K562 (cell line): Measurements from ENCODE around the gene SLC49A4. TPM values are rescaled to one million over a fixed set of nuclear protein-coding genes. Genes with fewer than 3 reads are reported as not detected.

ENCODE experiments used
- CTBP1 ChIP-seq: fragments of 450-650 bp; IDR thresholded peaks from 2 replicates; pipeline ENCODE4 v1.6.1; 2016; ENCODE audit warnings: borderline replicate concordance
- CTCFL ChIP-seq: IDR thresholded peaks from 2 replicates; pipeline ENCODE4 v1.6.1; 2011; ENCODE audit warnings: borderline replicate concordance, low read depth, mild to moderate bottlenecking, moderate library complexity, low read length; ENCODE audit not compliant: insufficient read depth, poor library complexity, severe bottlenecking
- ELF1 ChIP-seq: fragments of 200-800 bp; sonication (Bioruptor generic); IDR thresholded peaks from 2 replicates; pipeline ENCODE4 v1.6.1; 2016; ENCODE audit warnings: missing genetic modification characterization, missing compliant biosample characterization
- HNRNPH1 ChIP-seq: fragments of 200-400 bp; formaldehyde crosslinking; optimal IDR thresholded peaks from 2 replicates; pipeline ENCODE3; 2017; ENCODE audit warnings: low read depth, mild to moderate bottlenecking, low read length, moderate library complexity
- IRF2 ChIP-seq: sonication (generic); formaldehyde crosslinking; IDR thresholded peaks from 2 replicates; pipeline ENCODE4 v1.8.1; 2022; ENCODE audit warnings: mild to moderate bottlenecking, missing genetic modification reagents
- MAFF ChIP-seq: IDR thresholded peaks from 2 replicates; pipeline ENCODE4 v1.6.1; 2012; ENCODE audit warnings: low read length, improper control_type of control experiment
- MAX ChIP-seq: sonication (generic); formaldehyde crosslinking; IDR thresholded peaks from 2 replicates; pipeline ENCODE4 v1.9.0; 2022; ENCODE audit warnings: mild to moderate bottlenecking, missing genetic modification reagents
- RAD21 ChIP-seq, 2 experiments: fragments of 250-450 bp in 1 of 2; fragments of 450-650 bp in 1 of 2; sonication (Bioruptor Pico) in 1 of 2; formaldehyde crosslinking in 1 of 2; IDR thresholded peaks in 1 of 2; conservative IDR thresholded peaks in 1 of 2; 2 replicates each; pipeline versions ENCODE4 v1.4.0 to v1.8.0; 2020 to 2022; ENCODE audit warnings: mild to moderate bottlenecking in 2 of 2, moderate library complexity in 1 of 2
- SAFB ChIP-seq: fragments of 200-400 bp; formaldehyde crosslinking; IDR thresholded peaks from 2 replicates; pipeline ENCODE4 v1.6.1; 2017; ENCODE audit warnings: low read depth, low read length, borderline replicate concordance
- UBTF ChIP-seq, 2 experiments: IDR thresholded peaks; 2 replicates each; pipeline ENCODE4 v1.6.1; 2012; ENCODE audit warnings: improper control_type of control experiment in 2 of 2, low read depth in 2 of 2, low read length in 2 of 2, borderline replicate concordance in 1 of 2
- ZMIZ1 ChIP-seq, 2 experiments: fragments of 150-350 bp in 1 of 2; IDR thresholded peaks; 2 replicates each; pipeline ENCODE4 v1.6.1; 2012 to 2016; ENCODE audit warnings: low read depth in 2 of 2, low read length in 2 of 2, mild to moderate bottlenecking in 1 of 2, moderate library complexity in 1 of 2
- ZNF12 ChIP-seq: sonication (generic); formaldehyde crosslinking; IDR thresholded peaks from 2 replicates; pipeline ENCODE4 v1.4.0; 2020; ENCODE audit warnings: mild to moderate bottlenecking, missing genetic modification reagents
- ZNF239 ChIP-seq: fragments of 250-450 bp; sonication (Bioruptor Pico); IDR thresholded peaks from 2 replicates; pipeline ENCODE4 v1.4.0; 2020; ENCODE audit warnings: mild to moderate bottlenecking
- polyA plus RNA-seq, 8 experiments: library from polyadenylated mRNA; depleted of rRNA in 4 of 8; stranded (reverse) in 5 of 8; unstranded in 3 of 8; fragments of >200 nt; fragmentation: Nextera tagmentation in 2 of 8; fragmentation: Illumina TruSeq in 1 of 8; extraction: Ambion mirVana in 2 of 8; extraction: Trizol in 1 of 8; gene quantifications; 2 replicates each; pipeline versions ENCODE4 v1.2.1 to v1.2.3, GENCODE V29; 2011 to 2014; ENCODE audit warnings: inconsistent platforms in 1 of 8, missing spikeins in 1 of 8
- total RNA-seq, 7 experiments: library from RNA; depleted of rRNA in 6 of 7; stranded (reverse); fragments of >200 nt in 6 of 7; fragmentation: Illumina TruSeq in 2 of 7; extraction: Trizol in 2 of 7; gene quantifications; 2 replicates each; pipeline versions ENCODE4 v1.2.1 to v1.2.3, GENCODE V29; 2011 to 2021; ENCODE audit warnings: low replicate concordance in 1 of 7

SLC49A4 gene
- total and polyA plus RNA-seq, 9 of the 15 experiments (the other 6 are each of a cell fraction or from before 2014, with no cell fraction given) = 0.15 to 1.3 (median 0.83) TPM

GRCh38 chr3:122921791-122922651 is 127.2 kb downstream of the SLC49A4 start (continued):
- TF ChIP-seq ZMIZ1 (IDR thresholded peaks at IDR 0.05; ENCODE audit: low read depth in 2 of 2, low read length in 2 of 2) (no peak), ELF1 (no peak), CTBP1 (peak; percentile 41; the same call in 1 of the 2 replicates), RAD21 (CRISPR knock-in tag; conservative IDR thresholded peaks at IDR 0.05 in 1 of 2, IDR thresholded peaks at IDR 0.05 in 1 of 2) (peak in 1 of 2 experiments; percentile 39; a peak in 1 of 4 replicates), ZNF239 (CRISPR knock-in tag) (no peak), MAFF (no peak), MAX (CRISPR knock-in tag) (0 out of 2 replicates have a peak, but pooled peaks have one; percentile 6), SAFB (0 out of 2 replicates have a peak, but pooled peaks have one; percentile 56), UBTF (IDR thresholded peaks at IDR 0.05; ENCODE audit: borderline replicate concordance in 1 of 2, low read depth in 2 of 2, low read length in 2 of 2) (0 out of 4 replicates have a peak, but pooled peaks of 1 of the 2 experiments have one; percentile 35), CTCFL (peak; percentile 89), HNRNPH1 (no peak), IRF2 (CRISPR knock-in tag) (no peak), ZNF12 (no peak)
